Measurements from ENCODE around the gene CNTNAP2.
A peak's percentile ranks its signal among the peaks of the same experiment; 100 is the strongest.

CNTNAP2 gene

DNA sequence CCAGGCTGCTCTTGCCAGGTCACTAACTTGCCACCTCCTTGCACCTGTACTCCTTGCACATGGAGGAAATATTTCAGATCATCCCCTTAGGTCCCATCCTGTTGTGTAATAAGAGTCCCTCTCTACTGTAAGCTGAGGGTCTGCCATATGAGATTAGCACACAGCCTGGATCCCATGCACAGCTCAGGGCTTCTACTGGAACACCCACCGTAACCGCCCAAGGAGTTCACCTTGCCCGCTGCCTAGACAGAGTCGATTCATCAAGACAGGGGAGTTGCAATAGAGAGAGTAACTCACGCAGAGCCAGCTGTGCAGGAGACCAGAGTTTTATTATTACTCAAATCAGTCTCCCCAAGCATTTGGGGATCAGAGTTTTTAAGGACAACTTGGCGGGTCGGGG lies 1779.5 kb downstream of the CNTNAP2 start:
- no peak for DNase-seq

- peak in 1 of 3 experiments; percentile 49 for DNase-seq
Measured at GRCh38 chr7:147903536-147904218, 1787.1 kb downstream of the CNTNAP2 start.

DNA sequence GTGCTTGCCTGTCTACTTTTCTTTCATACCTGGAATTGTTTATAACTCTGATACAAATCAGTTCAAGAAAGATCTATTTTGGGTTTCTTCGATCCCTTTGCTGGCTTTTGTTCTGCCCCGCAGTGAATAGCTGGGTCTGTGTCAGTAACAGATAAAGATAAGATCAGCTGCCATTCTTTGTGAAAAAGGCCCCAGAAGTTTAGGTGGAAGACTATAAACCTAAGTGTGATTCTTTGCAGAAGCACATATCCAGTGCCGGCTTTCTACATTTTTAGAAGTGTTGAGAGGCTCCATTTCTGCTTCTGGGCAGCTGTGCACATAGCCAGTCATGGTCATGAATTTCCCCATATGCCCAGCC lies 1787.6 kb downstream of the CNTNAP2 start:
- DNase-seq = no peak

- no peak for DNase-seq
Measured at GRCh38 chr7:147909431-147910148, 1793.0 kb downstream of the CNTNAP2 start.

DNA sequence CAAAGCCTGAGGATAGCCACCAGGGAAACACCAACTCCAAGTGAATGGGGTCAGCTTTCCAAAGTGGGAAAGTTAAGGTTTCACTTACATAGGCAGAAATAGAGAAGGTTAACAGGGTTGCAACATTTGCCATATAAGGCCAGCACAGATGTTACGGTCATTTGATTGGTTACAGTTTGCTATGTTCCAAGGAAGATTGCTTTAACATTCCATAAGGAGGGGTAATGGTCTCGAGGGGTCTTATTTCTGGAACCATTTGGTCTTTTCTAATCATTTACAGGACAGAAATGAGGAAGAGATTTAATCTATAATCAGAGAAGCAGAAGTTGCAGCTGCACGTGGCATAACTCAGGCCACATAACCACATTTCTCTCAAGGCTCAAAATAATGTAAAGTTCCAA lies 1794.6 kb downstream of the CNTNAP2 start:
- no peak for DNase-seq

- DNase-seq = no peak
Measured at GRCh38 chr7:147912291-147912690, 1795.7 kb downstream of the CNTNAP2 start.

GRCh38 chr7:147912946-147913638 lies 1796.5 kb downstream of the CNTNAP2 start:
- DNase-seq = no peak

GRCh38 chr7:147915781-147916180 lies 1799.2 kb downstream of the CNTNAP2 start:
- DNase-seq = no peak

DNA sequence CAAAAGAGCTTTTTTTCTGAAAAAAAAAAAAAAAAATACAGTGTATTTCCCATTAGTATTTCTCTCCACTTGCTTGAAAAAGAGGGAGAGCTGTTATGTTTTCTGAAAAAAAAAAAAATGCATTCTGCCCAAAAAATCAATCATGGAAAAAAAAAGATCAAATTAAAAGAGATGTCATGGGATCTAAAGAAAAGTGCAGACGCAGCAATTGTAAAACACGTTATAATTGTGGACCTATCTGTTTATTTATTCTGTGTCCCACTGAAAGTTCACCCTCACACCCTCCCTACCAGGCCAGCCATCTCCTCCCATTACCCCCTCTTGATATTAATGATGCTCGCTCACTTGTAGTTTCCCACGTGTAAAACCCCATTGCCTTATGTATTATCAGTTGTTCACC lies 1800.0 kb downstream of the CNTNAP2 start:
- no peak for DNase-seq

- no peak for DNase-seq
Measured at GRCh38 chr7:147923841-147924240, 1807.2 kb downstream of the CNTNAP2 start.

GRCh38 chr7:147937428-147937827 lies 1820.8 kb downstream of the CNTNAP2 start:
- DNase-seq = no peak

GRCh38 chr7:147941381-147941780 lies 1824.8 kb downstream of the CNTNAP2 start:
- peak in 1 of 3 experiments; percentile 35 for DNase-seq

- no peak for DNase-seq
Measured at GRCh38 chr7:147944321-147944720, 1827.7 kb downstream of the CNTNAP2 start.

- no peak for DNase-seq
Measured at GRCh38 chr7:147952918-147953317, 1836.3 kb downstream of the CNTNAP2 start.

- DNase-seq = peak in 1 of 3 experiments; percentile 25
Measured at GRCh38 chr7:147968046-147968610, 1851.5 kb downstream of the CNTNAP2 start.

- no peak for DNase-seq
Measured at GRCh38 chr7:147971606-147972110, 1855.1 kb downstream of the CNTNAP2 start.

DNA sequence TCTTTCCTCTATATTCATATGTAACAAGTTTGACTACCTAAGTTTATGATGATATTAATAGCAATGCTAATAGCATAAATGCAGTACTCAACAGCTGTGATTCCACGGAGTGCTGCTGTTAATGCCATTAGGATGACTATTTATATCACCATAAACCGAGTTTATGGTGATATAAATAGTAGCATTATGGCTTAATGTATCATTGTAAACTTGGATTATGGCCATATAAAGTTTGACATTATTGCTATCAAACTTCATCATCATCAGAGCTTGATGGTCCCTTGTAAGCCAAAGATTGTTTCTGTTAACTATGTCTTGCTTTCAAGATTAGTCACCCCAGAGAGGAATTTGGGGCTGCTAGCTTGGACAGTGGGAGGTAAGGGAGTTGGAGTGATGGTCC lies 1861.6 kb downstream of the CNTNAP2 start:
- DNase-seq = no peak

DNA sequence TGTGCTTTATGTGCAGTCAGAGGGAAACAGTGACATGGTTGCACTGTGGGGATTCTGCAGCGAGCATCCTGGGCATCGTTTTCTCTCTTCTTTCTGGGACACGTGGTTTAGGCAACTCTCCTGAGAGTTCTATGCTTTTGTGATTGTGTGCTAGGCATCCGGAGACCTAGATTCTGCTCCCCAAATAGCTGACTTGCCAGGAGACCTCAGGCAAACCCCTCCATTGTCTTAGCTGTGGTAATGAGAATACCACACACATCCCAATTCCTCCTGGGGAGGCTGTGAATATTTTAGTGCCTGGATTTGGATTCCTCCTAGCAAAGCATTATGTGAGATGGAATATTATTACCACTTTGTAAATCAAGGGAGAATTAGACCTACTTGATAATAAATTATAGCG lies 1862.0 kb downstream of the CNTNAP2 start:
- DNase-seq = no peak

DNA sequence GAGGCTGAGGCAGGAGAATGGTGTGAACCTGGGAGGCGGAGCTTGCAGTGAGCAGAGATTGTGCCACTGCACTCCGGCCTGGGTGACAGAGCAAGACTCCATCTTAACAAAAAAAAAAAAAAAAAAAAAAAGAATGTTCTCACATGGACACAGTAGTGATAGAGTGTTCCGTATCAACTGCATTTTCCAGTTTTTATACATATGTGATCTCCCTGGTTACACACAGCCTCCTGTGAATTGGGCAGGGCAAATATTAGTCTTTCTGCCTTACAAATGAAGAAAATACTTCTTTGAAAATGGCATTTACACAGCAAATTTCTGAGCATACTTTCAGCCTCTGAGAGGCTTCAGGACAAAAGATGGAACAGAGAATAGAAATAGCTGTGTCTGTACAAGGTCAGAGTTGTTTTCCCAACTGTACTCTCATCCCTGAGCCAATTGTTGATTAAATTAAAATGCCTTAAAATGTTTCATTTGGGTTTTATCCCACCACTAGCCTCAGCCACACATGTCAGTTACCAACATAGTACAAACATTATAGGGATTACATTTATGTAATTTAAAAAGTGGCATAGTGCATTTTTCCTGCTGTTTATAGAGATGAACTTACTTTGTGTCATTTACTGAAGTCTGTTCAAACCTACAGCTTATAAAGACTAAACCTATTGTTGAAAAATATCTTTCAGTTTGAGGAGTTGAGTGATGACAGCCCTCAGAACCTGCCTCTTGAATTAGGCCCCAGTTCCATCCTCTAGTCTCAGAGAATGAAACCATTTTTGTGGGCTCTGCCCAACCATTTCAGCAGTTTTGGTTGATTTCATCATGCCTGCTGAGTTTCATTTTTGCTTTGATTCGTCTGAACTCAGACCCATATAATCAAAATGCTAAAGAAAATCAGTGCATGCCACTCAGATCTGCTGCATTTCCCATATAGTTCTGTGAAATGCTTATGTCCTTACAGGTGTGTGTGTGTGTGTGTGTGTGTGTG lies 1864.5 kb downstream of the CNTNAP2 start:
- no peak for DNase-seq

GRCh38 chr7:147982307-147982706 lies 1865.7 kb downstream of the CNTNAP2 start:
- DNase-seq = no peak

GRCh38 chr7:147984265-147984664 lies 1867.7 kb downstream of the CNTNAP2 start:
- no peak for DNase-seq

GRCh38 chr7:147990079-147990478 lies 1873.5 kb downstream of the CNTNAP2 start:
- no peak for DNase-seq
